Inferior parietal cortex (tissue), 1 donor: ENCODE results near the gene OMG.
"Not testable (repeated sequence)": the region's sequence is repeated elsewhere in the genome, so short reads cannot be mapped to it uniquely, and the experiment has no call there.

Experiments
- DNase-seq: peaks from one replicate; pipeline ENCODE4 v3.0.0-alpha.2; 2016; ENCODE audit errors: extremely low spot score

OMG gene

GRCh38 chr17:31308372-31309334 is 11.6 kb upstream of the OMG start:
- no peak for DNase-seq

- DNase-seq = no peak
Observed at GRCh38 chr17:31307640-31308039, 10.6 kb upstream of the OMG start.

- DNase-seq = no peak
Observed at GRCh38 chr17:31299624-31300023, 2.6 kb upstream of the OMG start.

GRCh38 chr17:31296142-31296541 is 897 bp downstream of the OMG start:
- DNase-seq = peak; percentile 78

GRCh38 chr17:31295489-31295871 is 1.6 kb downstream of the OMG start:
- DNase-seq = peak; percentile 51

- no peak for DNase-seq
Observed at GRCh38 chr17:31294820-31295488, 2.1 kb downstream of the OMG start.

- DNase-seq = peak; percentile 68
Observed at GRCh38 chr17:31294231-31294630, 2.8 kb downstream of the OMG start.

- DNase-seq = peak; percentile 32
Observed at GRCh38 chr17:31293581-31293980, 3.5 kb downstream of the OMG start.

GRCh38 chr17:31291820-31292219 is 5.2 kb downstream of the OMG start:
- DNase-seq = no peak

- no peak for DNase-seq
Observed at GRCh38 chr17:31289790-31290189, 7.2 kb downstream of the OMG start.

GRCh38 chr17:31287932-31288331 is 9.1 kb downstream of the OMG start:
- DNase-seq = not testable (repeated sequence)

- no peak for DNase-seq
Observed at GRCh38 chr17:31286587-31286986, 10.5 kb downstream of the OMG start.

GRCh38 chr17:31283841-31284240 is 13.2 kb downstream of the OMG start:
- no peak for DNase-seq

- DNase-seq = no peak
Observed at GRCh38 chr17:31281061-31281460, 16.0 kb downstream of the OMG start.

- DNase-seq = no peak
Observed at GRCh38 chr17:31279401-31279800, 17.6 kb downstream of the OMG start.

- no peak for DNase-seq
Observed at GRCh38 chr17:31275116-31275515, 21.9 kb downstream of the OMG start.

- DNase-seq = no peak
Observed at GRCh38 chr17:31274252-31274651, 22.8 kb downstream of the OMG start.

- no peak for DNase-seq
Observed at GRCh38 chr17:31273516-31273915, 23.5 kb downstream of the OMG start.

- DNase-seq = no peak
Observed at GRCh38 chr17:31272803-31273202, 24.2 kb downstream of the OMG start.

- no peak for DNase-seq
Observed at GRCh38 chr17:31272236-31272635, 24.8 kb downstream of the OMG start.

- no peak for DNase-seq
Observed at GRCh38 chr17:31269578-31269983, 27.5 kb downstream of the OMG start.

GRCh38 chr17:31269036-31269577 is 27.9 kb downstream of the OMG start:
- no peak for DNase-seq

GRCh38 chr17:31266042-31266441 is 31.0 kb downstream of the OMG start:
- DNase-seq = no peak
